Astrocyte of the spinal cord (primary cell): ENCODE results near the gene GBA3.

Experiments used
- DNase-seq: peaks from one replicate; pipeline ENCODE4 v3.0.0; 2011; ENCODE audit warnings: low read depth, low spot score
- H3K4me3 ChIP-seq: 2 replicates; pipeline ENCODE4 v1.5.1; 2011; ENCODE audit warnings: low read depth, mild to moderate bottlenecking, low read length, moderate library complexity
- CTCF ChIP-seq: IDR thresholded peaks from 2 replicates; pipeline ENCODE4 v1.5.1; 2012; ENCODE audit warnings: low read depth, mild to moderate bottlenecking, low read length, inconsistent platforms
- in situ Hi-C: cut with HindIII; loops from 2 replicates; pipeline ENCODE4 v1.10.0; 2017; ENCODE audit warnings: low sequenced_read_pairs

Gene GBA3

GRCh38 chr4:22801391-22801790, 108.7 kb downstream of the GBA3 start:
- no peak overlapping the region for H3K4me3 ChIP-seq
- no peak for TF ChIP-seq CTCF
- DNase-seq: no peak
- in situ Hi-C loops: no loop called here

- in situ Hi-C loops: no loop called here
- no peak for TF ChIP-seq CTCF
Measured at GRCh38 chr4:22802876-22803275, 110.1 kb downstream of the GBA3 start.

GRCh38 chr4:22803512-22803911, 110.8 kb downstream of the GBA3 start:
- in situ Hi-C loops: no loop called here
- DNase-seq: no peak

More at GRCh38 chr4:22802876-22803275, 110.1 kb downstream of the GBA3 start:
- DNase-seq: no peak
- H3K4me3 ChIP-seq: no peak overlapping the region

GRCh38 chr4:22814906-22815305, 122.2 kb downstream of the GBA3 start:
- in situ Hi-C loops: no loop called here
- no peak for TF ChIP-seq CTCF
- no peak overlapping the region for H3K4me3 ChIP-seq

More at GRCh38 chr4:22803512-22803911, 110.8 kb downstream of the GBA3 start:
- TF ChIP-seq CTCF: no peak
- H3K4me3 ChIP-seq: no peak overlapping the region

GRCh38 chr4:22824091-22824490, 131.4 kb downstream of the GBA3 start:
- no peak for TF ChIP-seq CTCF
- in situ Hi-C loops: no loop called here
- no peak for DNase-seq
- H3K4me3 ChIP-seq: no peak overlapping the region

More at GRCh38 chr4:22814906-22815305, 122.2 kb downstream of the GBA3 start:
- no peak for DNase-seq

- no peak for TF ChIP-seq CTCF
- DNase-seq: no peak
- H3K4me3 ChIP-seq: no peak overlapping the region
- in situ Hi-C loops: no loop called here
Measured at GRCh38 chr4:22842360-22843018, 149.8 kb downstream of the GBA3 start.
